Stimulated activated CD4-positive, alpha-beta T cell treated with anti-CD3 and anti-CD28 coated beads, Interleukin-12 subunit alpha, Interleukin-12 subunit beta, amount 100 ng/mL, for 4 hours (primary cell): ENCODE results near the gene RPRD2.
"Not testable (repeated sequence)": the region's sequence is repeated elsewhere in the genome, so short reads cannot be mapped to it uniquely, and the experiment has no call there.

ENCODE experiments used
- DNase-seq: peaks from one replicate; pipeline ENCODE4 v3.0.0-alpha.2; 2020

RPRD2 gene

GRCh38 chr1:150363426-150364230 is at the start of gene RPRD2:
TSS of gene RPRD2 (plus strand) at chr1:150364147. CDS start at chr1:150364715, 568 bp downstream.
- peak; percentile 96 for DNase-seq

GRCh38 chr1:150314691-150315090 is 49.3 kb upstream of the RPRD2 start:
- DNase-seq = not testable (repeated sequence)

GRCh38 chr1:150320667-150320978 is 43.3 kb upstream of the RPRD2 start:
- DNase-seq = no peak

GRCh38 chr1:150321826-150322166 is 42.2 kb upstream of the RPRD2 start:
- DNase-seq = no peak

- DNase-seq = no peak
Measured at GRCh38 chr1:150322310-150322709, 41.6 kb upstream of the RPRD2 start.

GRCh38 chr1:150332651-150333290 is 31.2 kb upstream of the RPRD2 start:
- DNase-seq = no peak

GRCh38 chr1:150346316-150346715 is 17.6 kb upstream of the RPRD2 start:
- no peak for DNase-seq

GRCh38 chr1:150352866-150353265 is 11.1 kb upstream of the RPRD2 start:
- no peak for DNase-seq

GRCh38 chr1:150362721-150363425 is 1.1 kb upstream of the RPRD2 start:
- DNase-seq = peak; percentile 25

- peak; percentile 72 for DNase-seq
Measured at GRCh38 chr1:150364231-150365003, 470 bp downstream of the RPRD2 start.

- no peak for DNase-seq
Measured at GRCh38 chr1:150365941-150366340, 2.0 kb downstream of the RPRD2 start.

- DNase-seq = no peak
Measured at GRCh38 chr1:150366416-150367296, 2.7 kb downstream of the RPRD2 start.

GRCh38 chr1:150371110-150371509 is 7.2 kb downstream of the RPRD2 start:
- no peak for DNase-seq

- DNase-seq = no peak
Measured at GRCh38 chr1:150372580-150372979, 8.6 kb downstream of the RPRD2 start.

GRCh38 chr1:150376110-150376509 is 12.2 kb downstream of the RPRD2 start:
- DNase-seq = no peak

GRCh38 chr1:150383631-150384324 is 19.8 kb downstream of the RPRD2 start:
- DNase-seq = no peak

- DNase-seq = no peak
Measured at GRCh38 chr1:150385537-150386445, 21.8 kb downstream of the RPRD2 start.

GRCh38 chr1:150386592-150386991 is 22.6 kb downstream of the RPRD2 start:
- no peak for DNase-seq

- no peak for DNase-seq
Measured at GRCh38 chr1:150387200-150387599, 23.3 kb downstream of the RPRD2 start.

- DNase-seq = no peak
Measured at GRCh38 chr1:150388241-150388640, 24.3 kb downstream of the RPRD2 start.
